ENCODE data around the gene QRICH1.

Gene QRICH1

DNA sequence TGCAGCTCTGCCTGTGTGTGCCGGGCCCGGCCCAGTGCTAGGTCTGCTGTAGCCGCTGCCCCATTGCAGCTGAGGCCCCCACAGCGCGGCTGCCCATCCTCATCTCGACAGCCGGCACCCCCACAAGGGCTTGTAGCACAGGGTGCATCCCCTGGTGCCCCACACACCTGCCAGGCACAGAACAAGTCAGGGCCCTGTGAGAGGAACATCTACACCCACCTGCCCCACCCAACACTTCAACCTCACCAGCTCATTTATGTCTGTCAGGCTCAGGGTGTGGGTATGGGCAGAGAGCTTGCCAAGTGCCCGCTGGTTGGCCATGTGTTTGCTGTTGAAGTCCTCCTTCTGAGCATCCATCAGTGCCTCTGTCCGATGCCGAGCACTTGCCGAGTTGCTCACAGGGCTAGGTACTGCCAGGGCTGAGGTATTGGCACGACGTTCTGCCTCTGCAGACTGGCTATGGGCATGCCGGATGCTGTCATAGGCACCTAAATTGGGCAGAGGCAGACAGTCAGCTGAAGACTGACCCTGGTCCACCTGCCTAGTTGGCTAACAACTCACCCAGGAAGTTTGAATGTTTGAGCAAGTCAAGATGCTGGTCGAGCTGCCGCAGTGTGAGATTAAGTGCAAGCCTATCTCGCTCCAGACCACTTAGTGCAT, 29.1 kb upstream of the QRICH1 start:
- no peak for DNase-seq (ENCODE audit: extremely low read depth, low read depth)
- no peak for TF ChIP-seq CTCF (IDR thresholded peaks at IDR 0.05; ENCODE audit: low read depth, low read length, missing control alignments)
- H3K4me3 ChIP-seq (replicated peaks; ENCODE audit: low read depth, low read length): no peak overlapping the region

GRCh38 chr3:49122451-49122850, 28.6 kb upstream of the QRICH1 start:
- TF ChIP-seq CTCF (IDR thresholded peaks at IDR 0.05; ENCODE audit: low read depth, low read length, missing control alignments): no peak
- H3K4me3 ChIP-seq (replicated peaks; ENCODE audit: low read depth, low read length): no peak overlapping the region
- no peak for DNase-seq (ENCODE audit: extremely low read depth, low read depth)

GRCh38 chr3:49122022-49122421, 28.2 kb upstream of the QRICH1 start:
- DNase-seq (ENCODE audit: extremely low read depth, low read depth): no peak
- TF ChIP-seq CTCF (IDR thresholded peaks at IDR 0.05; ENCODE audit: low read depth, low read length, missing control alignments): no peak
- no peak overlapping the region for H3K4me3 ChIP-seq (replicated peaks; ENCODE audit: low read depth, low read length)

DNA sequence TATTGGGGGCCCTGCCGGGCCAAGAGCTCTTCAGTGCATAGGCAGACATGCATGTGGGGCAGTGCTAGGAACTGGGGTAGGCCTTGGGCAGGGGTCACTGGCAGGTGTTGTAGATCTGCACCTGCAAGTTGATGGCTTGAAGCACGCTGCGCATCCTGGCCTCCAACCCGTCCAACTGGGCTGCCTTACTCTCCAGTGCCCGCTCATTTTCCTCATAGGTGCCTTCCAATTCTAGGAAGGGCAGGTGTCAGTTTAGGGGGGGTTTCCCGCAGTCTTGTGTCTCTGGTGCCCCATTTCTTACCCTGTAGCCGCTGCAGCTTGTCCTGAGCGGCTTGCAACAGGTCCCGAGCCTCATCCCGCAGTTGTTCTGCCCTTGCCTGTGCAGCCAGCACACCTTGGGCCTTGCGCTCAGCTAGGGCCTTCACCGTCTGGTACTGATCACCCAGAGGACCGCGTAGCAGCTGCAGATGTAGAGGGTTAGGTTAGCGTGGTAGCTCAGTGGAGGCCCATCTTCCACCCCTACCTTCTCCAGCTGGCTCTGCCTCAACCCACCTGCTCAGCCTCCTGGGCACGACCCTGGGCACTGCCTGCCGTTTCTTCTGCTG, 27.4 kb upstream of the QRICH1 start:
- no peak for DNase-seq (ENCODE audit: extremely low read depth, low read depth)

DNA sequence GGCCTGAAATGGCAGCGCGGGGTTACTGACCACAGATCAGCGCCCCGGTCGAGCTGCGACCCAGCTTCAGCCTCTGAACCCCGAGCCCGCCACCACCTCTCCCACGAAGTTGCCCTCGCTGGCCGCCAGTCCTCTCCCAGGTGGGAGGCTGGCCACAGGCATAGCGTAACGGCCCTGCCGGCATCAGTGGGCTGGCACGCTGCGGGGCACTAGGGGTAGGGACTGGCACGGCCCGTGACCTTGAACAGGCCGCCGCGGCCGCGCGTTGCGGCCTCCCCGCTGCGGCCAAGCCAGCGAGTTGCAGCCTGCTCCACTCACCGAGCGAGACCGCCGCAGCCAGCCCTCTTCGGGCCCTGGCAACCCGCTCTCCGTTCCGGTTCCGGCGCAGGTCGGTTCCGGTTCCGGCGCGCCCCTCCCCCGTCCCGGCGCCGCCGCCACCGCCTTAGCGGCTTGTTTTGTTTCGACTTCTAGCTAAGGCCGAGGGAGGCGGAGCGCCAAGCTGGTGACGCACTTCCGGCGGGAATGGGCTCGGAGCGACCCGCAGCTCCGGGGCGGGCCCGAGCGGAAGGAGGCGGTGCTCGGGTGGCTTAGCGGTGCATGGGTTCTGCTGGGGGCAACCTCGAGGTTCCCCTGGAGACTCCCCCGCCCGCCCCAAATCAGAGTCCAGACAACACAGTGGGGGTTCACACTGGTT, 26.7 kb upstream of the QRICH1 start, which contains the start of gene USP19:
USP19 (minus strand) TSS at position 386 of the 694 bp plus-strand sequence. CDS start 1,678 bp downstream, outside the sequence.
- no peak for TF ChIP-seq CTCF (IDR thresholded peaks at IDR 0.05; ENCODE audit: low read depth, low read length, missing control alignments)
- peak within 1 kb of the TSS; percentile 95 for H3K4me3 ChIP-seq (replicated peaks; ENCODE audit: low read depth, low read length)
- DNase-seq (ENCODE audit: extremely low read depth, low read depth): peak; percentile 69

More for the DNA sequence above, 27.4 kb upstream of the QRICH1 start:
- no peak for TF ChIP-seq CTCF (IDR thresholded peaks at IDR 0.05; ENCODE audit: low read depth, low read length, missing control alignments)
- peak overlapping the region; percentile 95 for H3K4me3 ChIP-seq (replicated peaks; ENCODE audit: low read depth, low read length)

- TF ChIP-seq CTCF (IDR thresholded peaks at IDR 0.05; ENCODE audit: low read depth, low read length, missing control alignments): no peak
- peak overlapping the region; percentile 95 for H3K4me3 ChIP-seq (replicated peaks; ENCODE audit: low read depth, low read length)
- no peak for DNase-seq (ENCODE audit: extremely low read depth, low read depth)
These were observed 26.2 kb upstream of the QRICH1 start for GRCh38 chr3:49120096-49120437.
